ENCODE results near the gene CPZ.

The CPZ gene

DNA sequence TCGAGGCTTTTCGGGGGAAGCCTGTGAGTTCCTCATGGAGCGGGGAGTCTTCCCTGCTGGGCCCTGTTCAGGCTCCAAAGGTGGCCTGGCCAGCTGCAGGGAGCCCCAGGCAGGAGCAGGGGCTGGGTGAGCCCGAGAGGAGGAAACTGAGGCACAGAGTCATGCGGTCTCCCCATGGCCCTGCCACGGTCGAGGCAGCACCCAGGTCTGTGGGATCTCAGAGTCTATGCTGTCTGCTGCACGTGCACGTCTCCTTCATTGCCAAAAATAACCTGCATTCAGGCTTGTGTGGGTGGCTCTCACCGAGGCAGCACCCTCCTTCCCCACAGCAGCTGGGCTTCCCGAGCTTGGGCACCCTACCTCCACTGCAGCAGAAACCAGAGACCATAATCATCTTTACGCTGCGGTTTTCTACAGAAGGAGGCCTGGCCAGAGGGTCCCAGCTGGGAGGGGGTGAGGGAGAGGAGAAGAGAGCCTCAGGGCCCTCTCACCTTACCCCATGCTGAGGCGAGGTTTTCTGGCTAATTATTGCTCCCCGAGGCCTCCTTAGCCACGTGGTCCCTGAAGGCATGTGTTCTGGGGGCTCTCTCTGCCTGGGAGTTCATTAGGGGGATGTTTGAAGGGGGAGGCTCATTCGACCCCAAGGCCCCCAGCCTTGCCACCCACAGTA lies 64.3 kb downstream of the CPZ start:
- H3K36me3 ChIP-seq (ENCODE audit: control insufficient read depth in 4 of 4, insufficient read depth in 4 of 4, low read length in 3 of 4), result no peaks in the 10 kb centered on the region
- H3K27me3 ChIP-seq (replicated peaks in 2 of 5; ENCODE audit: control insufficient read depth in 4 of 5, insufficient read depth in 5 of 5, low read length in 4 of 5), result peaks cover 0 to 30% (median 2%) of the 10 kb centered on the region in 5 experiments
- H3K27ac ChIP-seq (ENCODE audit: insufficient read depth in 1 of 2, low read depth in 1 of 2, low read length in 2 of 2, poor library complexity in 1 of 2, severe bottlenecking in 2 of 2), result no peak overlapping the region
- WGBS (ENCODE audit: insufficient coverage), result 74% methylated on average over 10 of the region's 17 CpGs
- H3K4me3 ChIP-seq (ENCODE audit: control insufficient read depth in 1 of 7, extremely low read depth in 1 of 7, insufficient read depth in 4 of 7, low read depth in 2 of 7, low read length in 6 of 7), result no peak overlapping the region
- ChIA-PET CTCF (no interaction called here), POLR2A (no interaction called here)
- H3K4me1 ChIP-seq (ENCODE audit: control extremely low read depth in 1 of 4, control insufficient read depth in 4 of 4, insufficient read depth in 4 of 4, low read length in 3 of 4), result no peaks in the 10 kb centered on the region
- no peak for DNase-seq
- H3K9me3 ChIP-seq (ENCODE audit: control extremely low read depth in 1 of 5, control insufficient read depth in 4 of 5, insufficient read depth in 2 of 5, low read depth in 1 of 5, low read length in 4 of 5), result peaks cover 0 to 4% (median 0%) of the 10 kb centered on the region in 5 experiments

DNA sequence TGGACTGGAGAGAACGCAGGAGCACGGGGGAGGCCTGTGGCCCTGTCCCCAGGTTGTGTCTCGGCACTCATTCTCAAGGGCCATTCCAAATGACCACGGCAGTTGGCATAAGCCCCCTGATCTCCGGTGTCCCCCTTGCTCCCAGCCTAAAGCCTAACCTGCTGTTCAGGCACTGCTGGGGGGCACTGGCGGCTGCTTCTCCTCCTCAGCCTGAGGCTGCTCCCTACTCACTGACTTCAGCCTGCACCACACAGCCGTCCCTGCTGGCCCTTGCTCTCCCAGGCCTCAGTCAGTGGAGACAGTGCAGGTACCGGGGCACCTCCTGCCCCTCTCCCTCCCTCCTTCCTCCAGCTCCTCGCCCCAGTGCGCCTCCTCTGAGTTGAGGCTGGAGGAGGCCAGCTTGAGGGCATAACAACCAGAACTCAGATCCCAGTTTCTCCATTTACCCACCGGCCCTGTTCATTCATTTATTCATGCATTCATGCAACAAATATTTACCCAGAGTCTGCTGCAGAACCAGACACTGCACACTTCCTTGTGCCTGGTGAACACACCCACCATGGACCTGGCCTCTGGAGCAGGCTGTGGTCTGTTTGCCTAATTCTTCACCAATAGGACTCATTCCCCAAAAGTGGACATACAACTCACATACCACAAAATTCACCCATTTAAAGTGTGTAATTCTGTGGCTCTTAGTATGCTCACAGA lies 65.0 kb downstream of the CPZ start:
- H3K4me3 ChIP-seq (ENCODE audit: control insufficient read depth in 1 of 7, extremely low read depth in 1 of 7, insufficient read depth in 4 of 7, low read depth in 2 of 7, low read length in 6 of 7), result no peak overlapping the region
- 92% methylated on average over 9 of the region's 11 CpGs for WGBS (ENCODE audit: insufficient coverage)
- CTCF ChIA-PET, result no interaction called here
- no peaks in the 10 kb centered on the region for H3K4me1 ChIP-seq (ENCODE audit: control extremely low read depth in 1 of 4, control insufficient read depth in 4 of 4, insufficient read depth in 4 of 4, low read length in 3 of 4)
- POLR2A ChIA-PET, result no interaction called here
- no peaks in the 10 kb centered on the region for H3K36me3 ChIP-seq (ENCODE audit: control insufficient read depth in 4 of 4, insufficient read depth in 4 of 4, low read length in 3 of 4)
- H3K9me3 ChIP-seq (ENCODE audit: control extremely low read depth in 1 of 5, control insufficient read depth in 4 of 5, insufficient read depth in 2 of 5, low read depth in 1 of 5, low read length in 4 of 5), result peaks cover 0 to 4% (median 0%) of the 10 kb centered on the region in 5 experiments
- peaks cover 0 to 30% (median 2%) of the 10 kb centered on the region in 5 experiments for H3K27me3 ChIP-seq (replicated peaks in 2 of 5; ENCODE audit: control insufficient read depth in 4 of 5, insufficient read depth in 5 of 5, low read length in 4 of 5)
- no peak for DNase-seq
- H3K27ac ChIP-seq (ENCODE audit: insufficient read depth in 1 of 2, low read depth in 1 of 2, low read length in 2 of 2, poor library complexity in 1 of 2, severe bottlenecking in 2 of 2), result no peak overlapping the region

DNA sequence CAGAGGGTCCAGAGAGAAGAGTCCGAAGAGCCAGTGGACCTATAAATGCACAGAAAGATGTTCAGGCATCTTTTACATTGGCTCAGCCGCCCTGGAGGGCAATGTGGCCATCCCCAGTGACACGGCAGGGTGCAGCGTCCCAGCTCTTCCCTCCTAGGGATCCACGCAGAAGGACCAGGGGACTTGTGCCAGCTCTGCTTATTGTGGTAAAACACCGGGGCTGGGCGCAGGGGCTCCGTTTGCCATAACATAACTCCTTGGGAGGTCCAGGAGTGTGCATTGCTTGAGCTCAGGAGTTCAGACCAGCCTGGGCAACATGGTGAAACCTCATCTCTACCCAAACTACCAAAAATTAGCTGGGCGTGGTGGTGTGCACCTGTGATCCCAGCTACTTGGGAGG lies 70.2 kb downstream of the CPZ start:
- peaks cover 0 to under 1% (median 0%) of the 10 kb centered on the region in 5 experiments for H3K9me3 ChIP-seq (ENCODE audit: control extremely low read depth in 1 of 5, control insufficient read depth in 4 of 5, insufficient read depth in 2 of 5, low read depth in 1 of 5, low read length in 4 of 5)
- no peak overlapping the region for H3K4me3 ChIP-seq (ENCODE audit: control insufficient read depth in 1 of 7, extremely low read depth in 1 of 7, insufficient read depth in 4 of 7, low read depth in 2 of 7, low read length in 6 of 7)
- POLR2A ChIA-PET, result no interaction called here
- H3K27me3 ChIP-seq (replicated peaks in 2 of 5; ENCODE audit: control insufficient read depth in 4 of 5, insufficient read depth in 5 of 5, low read length in 4 of 5), result peaks cover 2 to 52% (median 4%) of the 10 kb centered on the region in 5 experiments
- DNase-seq, result no peak
- 91% methylated on average over 5 of the region's 9 CpGs for WGBS (ENCODE audit: insufficient coverage)
- H3K27ac ChIP-seq (ENCODE audit: insufficient read depth in 1 of 2, low read depth in 1 of 2, low read length in 2 of 2, poor library complexity in 1 of 2, severe bottlenecking in 2 of 2), result no peak overlapping the region
- H3K4me1 ChIP-seq (ENCODE audit: control extremely low read depth in 1 of 4, control insufficient read depth in 4 of 4, insufficient read depth in 4 of 4, low read length in 3 of 4), result no peaks in the 10 kb centered on the region
- H3K36me3 ChIP-seq (ENCODE audit: control insufficient read depth in 4 of 4, insufficient read depth in 4 of 4, low read length in 3 of 4), result no peaks in the 10 kb centered on the region
- CTCF ChIA-PET, result no interaction called here

DNA sequence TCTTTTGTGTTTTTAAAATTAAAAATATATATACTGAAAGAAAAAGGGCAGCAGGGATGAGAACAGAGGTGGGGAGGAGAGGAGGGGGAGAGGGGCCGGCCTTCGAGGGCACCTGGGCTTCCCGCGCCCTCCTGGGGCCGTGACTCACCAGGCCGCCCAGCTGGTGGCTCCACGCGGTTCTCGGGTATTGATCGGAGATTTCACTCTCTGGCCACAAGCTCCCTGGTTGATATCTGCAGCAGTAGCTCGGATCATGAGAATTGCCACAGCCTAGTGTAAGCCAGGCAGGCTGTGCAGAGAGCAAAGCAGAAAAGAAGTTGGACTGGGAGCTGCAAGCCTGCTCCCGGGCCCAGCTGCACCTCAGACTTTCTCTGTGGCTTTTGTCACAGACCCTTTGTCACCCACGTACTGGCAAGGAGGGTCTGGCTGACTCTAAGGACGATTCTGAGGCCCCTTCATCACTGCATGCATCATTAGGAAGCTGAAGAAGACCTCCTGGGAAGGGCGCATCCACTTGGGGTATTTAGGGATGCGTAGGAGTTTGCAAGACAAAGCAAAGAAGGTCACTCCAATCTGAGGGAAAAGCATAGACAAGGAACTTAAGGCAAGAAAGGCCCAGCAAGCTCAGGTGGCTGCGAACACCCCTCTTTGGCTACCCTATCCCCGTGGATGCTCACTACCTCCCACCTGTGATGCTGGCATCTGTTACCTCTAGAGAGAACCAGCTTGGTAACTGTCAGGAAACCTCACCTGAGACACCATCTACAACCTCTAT lies 71.7 kb downstream of the CPZ start:
- whole genome bisulfite sequencing (ENCODE audit: insufficient coverage), result 62% methylated on average over 10 of the region's 18 CpGs
- CTCF ChIA-PET, result no interaction called here
- peaks cover 0 to 52% (median 4%) of the 10 kb centered on the region in 5 experiments for H3K27me3 ChIP-seq (replicated peaks in 2 of 5; ENCODE audit: control insufficient read depth in 4 of 5, insufficient read depth in 5 of 5, low read length in 4 of 5)
- H3K27ac ChIP-seq (ENCODE audit: insufficient read depth in 1 of 2, low read depth in 1 of 2, low read length in 2 of 2, poor library complexity in 1 of 2, severe bottlenecking in 2 of 2), result no peak overlapping the region
- H3K4me3 ChIP-seq (ENCODE audit: control insufficient read depth in 1 of 7, extremely low read depth in 1 of 7, insufficient read depth in 4 of 7, low read depth in 2 of 7, low read length in 6 of 7), result no peak overlapping the region
- POLR2A ChIA-PET, result no interaction called here
- no peaks in the 10 kb centered on the region for H3K4me1 ChIP-seq (ENCODE audit: control extremely low read depth in 1 of 4, control insufficient read depth in 4 of 4, insufficient read depth in 4 of 4, low read length in 3 of 4)
- H3K9me3 ChIP-seq (ENCODE audit: control extremely low read depth in 1 of 5, control insufficient read depth in 4 of 5, insufficient read depth in 2 of 5, low read depth in 1 of 5, low read length in 4 of 5), result peaks cover 0 to 3% (median 1%) of the 10 kb centered on the region in 5 experiments
- H3K36me3 ChIP-seq (ENCODE audit: control insufficient read depth in 4 of 4, insufficient read depth in 4 of 4, low read length in 3 of 4), result no peaks in the 10 kb centered on the region
- no peak for DNase-seq

DNA sequence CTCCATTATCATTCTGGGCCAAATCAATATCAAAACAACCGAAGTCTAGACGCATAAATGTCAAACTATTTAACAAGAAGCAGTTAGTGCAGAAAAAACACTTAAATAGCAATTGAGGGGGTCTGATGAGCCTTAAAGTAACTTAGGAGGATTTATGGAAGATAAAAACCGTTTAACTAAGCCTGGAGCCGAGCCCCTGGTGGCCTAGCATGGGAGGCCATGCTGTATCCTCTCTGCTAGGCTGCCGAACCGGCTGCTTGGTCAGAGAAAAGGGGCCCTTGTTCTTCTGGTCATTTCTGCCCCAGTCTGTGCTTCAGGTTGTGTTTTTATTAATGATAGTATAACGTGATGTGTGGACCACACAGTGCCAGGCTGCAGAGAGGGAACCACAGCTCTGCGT lies 72.4 kb downstream of the CPZ start:
- no peak overlapping the region for H3K27ac ChIP-seq (ENCODE audit: insufficient read depth in 1 of 2, low read depth in 1 of 2, low read length in 2 of 2, poor library complexity in 1 of 2, severe bottlenecking in 2 of 2)
- H3K36me3 ChIP-seq (ENCODE audit: control insufficient read depth in 4 of 4, insufficient read depth in 4 of 4, low read length in 3 of 4), result no peaks in the 10 kb centered on the region
- peaks cover 0 to 55% (median 6%) of the 10 kb centered on the region in 5 experiments for H3K27me3 ChIP-seq (replicated peaks in 2 of 5; ENCODE audit: control insufficient read depth in 4 of 5, insufficient read depth in 5 of 5, low read length in 4 of 5)
- no peak for DNase-seq
- WGBS (ENCODE audit: insufficient coverage), result 72% methylated on average over 6 of the region's 8 CpGs
- peaks cover 0 to 3% (median 1%) of the 10 kb centered on the region in 5 experiments for H3K9me3 ChIP-seq (ENCODE audit: control extremely low read depth in 1 of 5, control insufficient read depth in 4 of 5, insufficient read depth in 2 of 5, low read depth in 1 of 5, low read length in 4 of 5)
- ChIA-PET POLR2A (no interaction called here), CTCF (no interaction called here)
- H3K4me3 ChIP-seq (ENCODE audit: control insufficient read depth in 1 of 7, extremely low read depth in 1 of 7, insufficient read depth in 4 of 7, low read depth in 2 of 7, low read length in 6 of 7), result no peak overlapping the region
- H3K4me1 ChIP-seq (ENCODE audit: control extremely low read depth in 1 of 4, control insufficient read depth in 4 of 4, insufficient read depth in 4 of 4, low read length in 3 of 4), result no peaks in the 10 kb centered on the region

DNA sequence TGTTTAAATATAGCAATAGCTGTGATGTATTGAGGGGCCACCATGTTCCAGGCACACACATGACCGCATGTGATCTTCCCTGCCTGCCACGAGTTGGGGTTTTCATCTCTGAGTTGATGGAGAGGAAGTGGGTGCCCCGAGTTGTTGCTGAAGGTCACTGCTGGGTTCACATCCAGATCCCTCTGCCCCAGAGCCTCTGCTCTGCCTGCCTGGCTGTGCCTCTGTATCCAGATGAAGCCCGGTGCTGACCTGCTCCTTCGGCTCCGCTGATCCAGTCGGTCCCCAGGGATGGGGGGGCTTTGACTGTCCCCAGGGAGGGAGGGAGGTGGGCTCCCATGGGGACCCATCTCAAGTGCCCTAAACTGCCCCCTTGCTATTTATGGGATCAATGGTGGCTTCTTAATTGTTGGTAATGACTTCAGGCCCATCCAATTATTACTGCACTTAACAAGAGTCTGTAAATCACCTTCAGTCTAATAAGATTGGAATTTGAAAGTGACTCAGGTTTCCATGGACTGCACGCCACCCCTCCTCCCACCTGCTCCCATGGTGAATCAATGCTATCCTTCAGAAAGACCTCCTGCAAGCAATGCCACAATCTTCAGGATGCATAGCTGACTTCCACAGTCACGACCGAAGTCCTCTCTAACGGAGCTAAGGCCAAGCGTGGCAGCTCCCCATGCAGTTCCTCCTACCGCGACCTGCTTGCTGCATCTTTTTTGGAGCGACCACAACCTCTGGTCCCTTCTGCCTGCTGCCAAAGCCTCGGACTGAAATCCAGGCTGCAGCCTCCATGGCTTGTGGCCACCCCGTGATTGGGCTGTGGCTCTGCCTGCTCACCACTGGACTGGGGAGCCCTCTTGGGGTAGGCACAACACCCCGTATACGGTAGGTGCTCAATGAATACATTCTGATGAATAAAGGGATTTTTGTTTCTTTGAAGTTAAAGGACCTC lies 73.1 kb downstream of the CPZ start:
- WGBS (ENCODE audit: insufficient coverage), result 82% methylated on average over 13 of the region's 19 CpGs
- Histone ChIP-seq H3K27ac (ENCODE audit: insufficient read depth in 1 of 2, low read depth in 1 of 2, low read length in 2 of 2, poor library complexity in 1 of 2, severe bottlenecking in 2 of 2) (no peak overlapping the region), H3K4me3 (ENCODE audit: control insufficient read depth in 1 of 7, extremely low read depth in 1 of 7, insufficient read depth in 4 of 7, low read depth in 2 of 7, low read length in 6 of 7) (no peak overlapping the region), H3K27me3 (replicated peaks in 2 of 5; ENCODE audit: control insufficient read depth in 4 of 5, insufficient read depth in 5 of 5, low read length in 4 of 5) (peaks cover 0 to 51% (median 6%) of the 10 kb centered on the region in 5 experiments), H3K9me3 (ENCODE audit: control extremely low read depth in 1 of 5, control insufficient read depth in 4 of 5, insufficient read depth in 2 of 5, low read depth in 1 of 5, low read length in 4 of 5) (peaks cover 0 to 3% (median 1%) of the 10 kb centered on the region in 5 experiments), H3K36me3 (ENCODE audit: control insufficient read depth in 4 of 4, insufficient read depth in 4 of 4, low read length in 3 of 4) (no peaks in the 10 kb centered on the region), H3K4me1 (ENCODE audit: control extremely low read depth in 1 of 4, control insufficient read depth in 4 of 4, insufficient read depth in 4 of 4, low read length in 3 of 4) (no peaks in the 10 kb centered on the region)
- CTCF ChIA-PET, result no interaction called here
- POLR2A ChIA-PET, result no interaction called here
- DNase-seq, result no peak
